ENCODE results near the gene NDUFB11.
A peak's percentile ranks its signal among the peaks of the same experiment; 100 is the strongest.

NDUFB11 gene

DNA sequence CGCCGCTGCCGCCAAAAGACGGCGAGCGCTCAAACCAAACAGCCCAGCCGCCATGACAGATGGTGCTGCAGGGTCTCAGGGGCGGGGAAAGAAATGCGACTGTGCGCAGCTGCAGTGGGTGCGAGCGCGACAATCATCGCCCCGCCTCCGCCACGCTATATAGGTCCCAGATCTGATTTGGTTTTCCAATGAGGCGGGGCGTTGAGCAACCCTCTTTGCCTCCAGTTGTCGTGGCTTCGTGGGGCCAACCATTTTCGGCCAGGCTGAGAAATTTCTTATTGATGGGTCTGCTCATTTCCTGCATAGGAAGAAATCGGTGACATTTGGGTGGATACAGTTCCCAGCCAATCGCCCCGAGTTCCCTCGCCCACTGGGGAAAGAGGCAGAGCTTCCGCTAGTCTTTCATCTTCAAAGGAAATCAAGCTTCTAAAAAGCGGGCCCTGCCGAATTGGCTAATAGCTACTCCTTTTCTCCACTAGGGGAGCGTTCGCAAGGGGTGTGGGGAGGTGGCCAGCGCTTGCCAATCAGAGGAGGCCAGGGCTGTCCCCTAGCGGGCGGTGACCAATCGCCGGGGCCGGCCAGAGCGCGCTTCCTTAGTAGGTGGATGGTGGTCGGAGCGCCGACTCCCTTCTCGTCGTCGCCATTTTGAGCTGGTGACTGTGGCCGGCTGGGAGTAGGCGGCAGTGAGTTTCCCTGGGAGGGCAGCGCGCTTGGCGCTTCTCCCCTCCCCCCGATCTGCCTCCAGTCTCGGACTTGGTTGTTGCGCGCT, at the start of gene NDUFB11, which contains the start of gene RBM10:
Gene NDUFB11 (minus strand): TSS at position 77 of the 769 bp plus-strand sequence. CDS start 23 bp downstream, at position 54.
Gene RBM10 (plus strand): TSS at position 596 of the 769 bp plus-strand sequence. CDS start 2,261 bp downstream, outside the sequence.
- DNase-seq (ENCODE audit: low read depth): peak; percentile 90

DNA sequence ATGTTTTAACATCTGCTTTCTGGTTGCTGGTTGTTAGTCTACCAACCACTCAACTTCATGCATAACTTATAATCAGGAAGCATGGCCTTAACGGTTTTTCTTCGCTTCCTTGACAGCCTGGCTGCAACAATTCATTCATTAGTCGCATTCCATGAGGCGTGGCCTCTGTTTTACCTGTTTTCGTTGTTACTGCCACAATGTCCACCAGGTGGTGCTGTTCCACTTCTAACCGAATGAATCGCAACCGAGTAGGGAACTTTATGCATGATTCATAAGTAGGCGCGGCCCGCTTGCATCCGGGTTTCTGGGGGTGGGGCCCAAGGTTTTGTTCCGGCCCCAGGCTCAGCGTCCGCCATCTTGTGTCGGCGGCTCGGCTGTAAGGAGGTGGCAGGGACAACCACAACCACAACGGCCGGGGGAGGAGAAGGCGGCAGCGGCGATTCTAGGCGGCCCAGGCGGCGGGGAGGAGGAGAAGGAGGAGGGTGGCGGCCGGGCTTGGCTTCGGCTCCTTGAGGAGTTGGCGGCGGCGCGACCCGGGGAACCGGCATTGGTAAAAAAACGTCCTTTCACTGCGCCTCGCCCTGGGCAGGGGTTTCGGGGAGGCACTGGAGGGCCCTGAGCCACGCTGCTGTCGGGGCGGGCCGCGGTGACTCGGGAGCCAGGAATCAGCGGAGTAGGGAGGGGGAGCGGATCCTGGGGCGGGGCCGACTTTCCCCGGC, 49.1 kb upstream of the NDUFB11 start, which contains the start of gene UBA1:
Gene UBA1 (plus strand): TSS at position 355 of the 719 bp plus-strand sequence. CDS start 4,974 bp downstream, outside the sequence.
- DNase-seq (ENCODE audit: low read depth): peak; percentile 88

DNA sequence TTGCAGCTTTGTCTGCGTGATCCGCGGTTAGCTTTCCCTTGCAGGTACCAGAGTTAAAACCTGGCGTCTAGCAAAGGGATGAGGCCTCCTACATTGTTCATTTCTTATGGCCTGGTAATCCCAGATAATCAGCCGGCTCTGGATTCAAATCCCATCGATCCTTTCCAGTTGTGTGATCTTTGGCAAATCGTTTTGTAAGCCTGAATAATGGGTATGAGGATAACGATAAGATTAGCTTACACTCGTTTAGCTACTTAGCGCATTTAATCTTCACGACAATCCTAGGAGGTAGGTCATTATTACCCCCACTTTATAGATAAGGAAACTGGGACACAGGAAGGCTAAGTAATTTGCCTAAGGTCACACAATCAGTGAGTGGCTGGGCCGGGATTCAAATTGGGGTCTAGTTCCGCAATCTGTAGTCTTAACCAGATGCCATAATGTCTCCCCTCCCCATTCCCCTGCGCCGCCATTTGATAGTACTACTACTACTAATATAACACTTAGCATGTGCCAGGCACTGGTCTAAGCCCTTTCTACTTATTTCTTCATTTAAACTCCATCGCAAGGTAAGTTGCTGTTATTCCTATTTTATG, 47.4 kb upstream of the NDUFB11 start:
- DNase-seq (ENCODE audit: low read depth): no peak

DNA sequence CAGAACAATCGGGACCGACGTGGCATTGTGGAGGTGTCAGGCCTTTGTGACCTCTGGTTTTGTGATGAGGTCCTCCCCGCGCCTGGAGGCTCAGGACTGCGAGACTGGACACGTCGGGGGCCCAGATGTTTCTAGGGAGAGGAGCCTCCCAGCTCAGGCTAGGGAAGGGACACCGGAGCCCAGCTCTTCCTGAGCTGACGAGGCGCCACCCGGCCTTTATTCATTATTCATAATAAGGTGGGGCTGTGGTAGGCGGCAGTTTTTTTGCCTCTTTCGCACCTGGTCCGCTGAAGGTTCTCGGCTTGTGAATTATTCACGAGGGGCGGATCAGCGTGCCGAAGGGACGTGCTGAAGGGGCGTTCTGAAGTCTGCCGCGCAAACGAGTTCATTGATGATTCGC, 46.8 kb upstream of the NDUFB11 start:
- no peak for DNase-seq (ENCODE audit: low read depth)

DNA sequence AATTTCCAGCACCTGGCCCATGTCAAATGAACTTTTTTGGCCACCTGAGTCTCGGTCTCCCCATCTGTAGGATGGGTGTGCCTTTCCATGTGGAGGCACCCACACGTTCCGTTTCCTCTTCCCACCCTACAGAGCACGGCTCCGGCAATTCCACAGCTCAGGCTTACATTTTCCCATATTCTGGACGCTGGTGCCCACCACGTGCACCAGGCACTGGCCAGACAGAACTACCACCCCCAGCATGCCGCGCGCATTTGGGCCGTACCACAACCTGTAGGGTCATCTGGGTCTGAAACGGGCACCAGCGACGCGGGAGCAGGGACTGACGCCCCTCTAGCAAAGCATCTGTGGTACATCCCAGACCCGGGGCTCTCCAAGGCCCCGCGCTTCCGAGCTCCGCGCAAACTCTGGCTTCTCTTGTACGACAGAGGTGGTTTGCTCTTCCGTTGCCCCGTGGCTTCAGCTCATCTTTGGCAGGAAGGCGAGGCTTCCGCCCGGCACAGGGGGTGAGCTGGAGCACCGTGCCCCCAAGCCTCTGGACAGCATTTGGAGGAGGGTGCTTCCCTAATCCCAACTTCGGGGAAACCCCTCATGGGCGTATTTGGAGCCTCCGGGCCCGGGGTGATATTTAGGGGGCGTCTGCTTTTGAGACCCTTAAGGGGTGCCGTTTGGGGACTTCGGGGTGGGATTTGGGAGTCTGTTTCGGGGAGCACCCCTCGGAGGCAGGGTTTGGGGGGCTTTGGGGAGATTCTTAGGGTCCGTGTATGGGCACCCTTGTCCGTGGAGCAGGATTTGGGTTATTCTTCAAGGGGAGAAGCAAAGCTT, 46.2 kb upstream of the NDUFB11 start:
- DNase-seq (ENCODE audit: low read depth): peak; percentile 96

DNA sequence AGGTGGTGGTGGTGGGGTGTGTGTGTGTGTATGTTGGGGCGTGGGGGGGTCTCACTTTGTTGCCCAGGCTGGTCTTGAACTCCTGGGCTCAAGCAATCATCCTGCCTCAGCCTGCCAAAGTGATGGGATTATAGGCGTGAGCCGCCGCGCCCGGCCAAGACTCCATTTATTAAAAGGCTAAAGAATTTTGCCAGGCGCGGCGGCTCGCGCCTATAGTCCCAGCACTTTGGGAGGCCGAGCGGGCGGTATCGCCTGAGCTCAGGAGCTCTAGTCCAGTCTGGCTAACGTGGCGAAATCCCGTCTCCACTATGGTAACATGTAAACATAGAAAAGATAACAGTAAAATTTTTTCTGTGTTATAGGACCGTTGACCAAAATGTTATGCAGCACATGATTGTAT, 45.4 kb upstream of the NDUFB11 start:
- no peak for DNase-seq (ENCODE audit: low read depth)

DNA sequence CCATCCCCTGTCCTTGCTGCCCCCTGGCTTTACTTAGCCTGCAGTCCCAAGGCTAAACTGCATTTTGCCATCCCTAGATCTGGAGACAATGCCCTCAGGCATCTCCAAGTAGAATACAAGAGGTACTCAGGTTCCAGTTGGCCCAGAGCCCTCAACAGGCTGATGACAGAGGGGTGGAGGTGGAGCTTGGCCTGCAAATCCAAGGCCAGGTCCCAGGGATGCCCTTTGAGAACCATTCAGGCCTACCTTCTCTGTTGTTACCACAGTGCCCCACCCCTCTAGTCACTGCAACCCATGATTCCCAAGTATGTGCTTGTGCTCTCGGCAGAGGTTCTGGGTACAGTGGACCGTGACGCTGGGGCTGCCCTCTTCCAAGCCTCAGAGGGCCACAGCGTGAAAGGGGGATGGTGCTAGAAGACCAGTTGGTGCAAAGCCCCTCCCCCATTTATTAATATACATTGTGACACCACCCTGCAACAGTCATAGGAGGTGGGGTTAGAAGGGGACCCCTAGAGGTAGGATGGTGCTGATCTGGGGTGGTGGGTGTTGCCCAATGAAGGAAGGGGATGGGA, 42.7 kb upstream of the NDUFB11 start:
- no peak for DNase-seq (ENCODE audit: low read depth)

DNA sequence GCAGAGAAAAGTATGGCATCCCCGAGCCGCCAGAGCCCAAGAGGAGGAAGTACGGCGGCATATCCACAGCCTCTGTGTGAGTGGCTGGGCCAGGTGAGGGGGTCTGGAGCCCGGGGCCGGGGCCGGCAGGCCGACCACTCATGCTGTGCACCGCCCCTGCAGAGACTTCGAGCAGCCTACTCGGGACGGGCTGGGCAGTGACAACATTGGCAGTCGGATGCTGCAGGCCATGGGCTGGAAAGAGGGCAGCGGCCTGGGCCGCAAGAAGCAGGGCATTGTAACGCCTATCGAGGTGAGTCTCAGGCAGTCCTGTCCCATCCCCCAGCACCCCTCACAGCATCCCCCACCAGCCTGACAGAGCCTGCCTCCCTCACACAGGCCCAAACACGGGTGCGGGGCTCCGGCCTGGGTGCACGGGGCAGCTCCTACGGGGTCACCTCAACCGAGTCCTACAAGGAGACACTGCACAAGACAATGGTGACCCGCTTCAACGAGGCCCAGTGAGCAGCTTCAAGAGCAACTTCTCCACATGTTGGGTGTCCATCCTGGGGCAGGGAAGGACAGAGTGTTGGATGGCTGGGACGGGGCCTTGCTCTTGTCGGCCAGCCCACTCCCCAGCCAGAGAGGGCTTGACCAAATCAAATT, 41.7 kb upstream of the NDUFB11 start:
- no peak for DNase-seq (ENCODE audit: low read depth)

DNA sequence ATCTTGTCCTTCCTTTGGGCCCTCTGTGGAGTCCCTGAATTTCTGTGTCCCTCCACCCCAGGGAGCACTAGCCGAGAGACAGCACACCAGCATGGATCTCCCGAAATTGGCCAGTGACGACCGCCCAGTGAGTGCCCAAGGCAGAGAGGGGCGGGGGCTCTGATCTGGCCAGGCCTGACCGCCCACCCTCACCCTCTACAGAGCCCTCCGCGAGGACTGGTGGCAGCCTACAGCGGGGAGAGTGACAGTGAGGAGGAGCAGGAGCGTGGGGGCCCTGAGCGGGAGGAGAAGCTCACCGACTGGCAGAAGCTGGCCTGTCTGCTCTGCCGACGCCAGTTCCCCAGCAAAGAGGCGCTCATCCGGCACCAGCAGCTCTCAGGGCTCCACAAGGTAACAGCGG, 40.7 kb upstream of the NDUFB11 start:
- DNase-seq (ENCODE audit: low read depth): no peak

DNA sequence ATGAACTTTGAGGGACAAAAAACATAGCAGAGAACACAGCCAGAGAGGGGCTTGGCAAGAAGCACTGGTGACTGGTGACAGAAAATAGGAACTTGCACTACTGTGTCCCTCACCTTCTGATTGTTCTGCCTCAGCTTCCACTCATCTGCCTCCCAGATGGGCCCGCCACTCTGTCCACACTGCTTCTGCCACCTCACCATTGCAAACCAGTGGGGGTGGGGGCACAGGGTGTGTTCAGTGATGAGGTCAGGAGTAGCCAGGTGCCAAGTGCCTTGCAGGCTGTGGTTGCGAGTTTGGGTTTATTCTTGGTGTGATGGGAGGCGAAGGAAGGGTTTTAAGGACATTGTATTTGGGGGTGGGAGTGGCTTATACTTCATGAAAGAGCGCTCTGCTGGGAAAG, 40.0 kb upstream of the NDUFB11 start:
- no peak for DNase-seq (ENCODE audit: low read depth)

DNA sequence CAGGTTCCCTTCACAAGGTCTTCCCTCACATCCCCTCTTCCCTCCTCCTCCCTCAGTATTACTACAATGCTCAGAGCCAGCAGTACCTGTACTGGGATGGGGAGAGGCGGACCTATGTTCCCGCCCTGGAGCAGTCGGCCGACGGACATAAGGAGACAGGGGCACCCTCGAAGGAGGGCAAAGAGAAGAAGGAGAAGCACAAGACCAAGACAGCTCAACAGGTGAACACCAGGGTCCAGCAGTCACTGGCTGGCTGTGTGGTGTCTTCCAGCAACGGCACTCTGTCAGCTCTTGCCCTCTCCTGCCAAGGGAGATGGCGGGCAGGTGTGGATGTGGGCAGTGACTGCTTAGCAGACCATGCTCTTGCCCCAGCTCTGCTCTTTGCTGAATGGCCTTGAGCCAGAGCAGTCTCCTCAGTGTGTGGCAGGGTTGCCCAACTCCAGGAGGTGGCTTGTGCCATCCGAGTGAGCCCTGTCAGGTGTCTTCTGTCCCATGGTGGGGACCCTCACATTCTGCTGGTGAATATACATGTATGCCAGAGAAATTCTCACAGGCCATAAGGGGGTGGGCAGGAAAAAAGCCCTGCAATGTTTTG, 37.7 kb upstream of the NDUFB11 start:
- DNase-seq (ENCODE audit: low read depth): no peak

DNA sequence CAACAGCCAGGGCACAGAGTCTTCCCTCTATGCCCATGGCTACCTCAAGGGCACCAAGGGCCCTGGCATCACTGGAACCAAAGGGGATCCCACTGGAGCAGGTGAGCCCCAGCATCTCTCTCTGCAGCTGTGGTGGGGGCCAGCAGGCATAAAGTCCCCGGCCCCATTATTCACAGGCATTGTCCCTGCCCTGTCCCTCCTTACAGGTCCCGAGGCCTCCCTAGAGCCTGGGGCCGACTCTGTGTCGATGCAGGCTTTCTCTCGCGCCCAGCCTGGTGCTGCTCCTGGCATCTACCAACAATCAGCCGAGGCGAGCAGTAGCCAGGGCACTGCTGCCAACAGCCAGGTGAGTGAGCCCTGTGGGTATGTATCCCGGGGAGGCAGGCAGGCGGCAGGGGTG, 36.8 kb upstream of the NDUFB11 start:
- no peak for DNase-seq (ENCODE audit: low read depth)

DNA sequence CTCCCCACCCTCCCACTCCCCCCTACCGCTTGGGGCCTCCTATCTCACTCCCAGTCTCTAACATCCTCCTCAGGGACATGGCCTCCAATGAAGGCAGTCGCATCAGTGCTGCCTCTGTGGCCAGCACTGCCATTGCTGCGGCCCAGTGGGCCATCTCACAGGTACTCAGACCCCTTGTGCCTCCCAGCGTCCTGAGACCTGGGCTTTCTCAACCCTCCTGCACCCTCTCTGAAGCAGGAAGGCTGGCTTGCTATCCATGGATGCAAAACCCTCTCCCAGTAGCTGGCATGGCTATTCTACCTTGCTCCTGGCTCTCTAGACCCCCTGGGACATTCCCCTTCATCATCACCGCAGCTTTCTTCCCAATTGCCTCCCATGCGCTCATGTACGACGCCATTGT, 35.8 kb upstream of the NDUFB11 start:
- no peak for DNase-seq (ENCODE audit: low read depth)

DNA sequence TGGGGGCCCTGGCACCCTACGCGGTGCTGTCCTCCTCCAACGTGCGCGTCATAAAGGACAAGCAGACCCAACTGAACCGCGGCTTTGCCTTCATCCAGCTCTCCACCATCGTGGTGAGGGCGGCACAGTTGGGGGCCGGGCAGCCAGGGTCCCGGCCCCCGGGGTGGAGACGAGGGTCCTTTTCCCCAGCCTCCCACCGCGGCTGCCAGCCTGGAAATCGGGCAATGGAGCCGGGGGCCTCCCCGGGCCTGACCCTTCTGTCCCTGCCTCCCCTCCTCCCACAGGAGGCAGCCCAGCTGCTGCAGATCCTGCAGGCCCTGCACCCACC, 35.4 kb upstream of the NDUFB11 start:
- no peak for DNase-seq (ENCODE audit: low read depth)

DNA sequence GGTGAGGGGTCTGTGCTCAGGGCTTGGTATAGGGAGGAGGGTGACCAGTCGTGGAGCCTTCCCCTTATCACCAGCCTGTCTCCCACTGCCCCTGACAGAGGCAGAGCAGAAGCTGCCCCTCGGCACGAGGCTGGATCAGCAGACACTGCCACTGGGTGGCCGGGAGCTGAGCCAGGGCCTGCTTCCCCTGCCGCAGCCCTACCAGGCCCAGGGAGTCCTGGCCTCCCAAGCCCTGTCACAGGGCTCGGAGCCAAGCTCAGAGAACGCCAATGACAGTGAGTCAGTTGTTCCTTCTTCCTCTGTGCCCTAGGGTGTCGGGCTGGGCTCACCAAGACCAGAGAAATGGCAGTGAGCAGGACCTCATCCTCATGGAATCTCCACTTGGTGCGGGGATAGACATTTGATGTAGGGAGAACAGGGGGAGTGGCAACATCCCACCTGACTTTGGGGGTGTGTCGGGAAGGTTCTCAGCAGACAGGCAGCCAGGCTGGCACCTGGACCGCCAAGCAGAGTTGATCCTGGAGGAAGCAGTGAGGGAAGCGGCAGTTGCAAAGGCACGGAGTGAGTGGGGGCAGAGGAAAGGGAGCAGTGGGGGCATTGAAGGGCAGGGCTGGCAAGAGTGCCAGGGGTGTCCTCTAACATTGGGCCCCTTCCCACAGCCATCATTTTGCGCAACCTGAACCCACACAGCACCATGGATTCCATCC, 34.9 kb upstream of the NDUFB11 start:
- DNase-seq (ENCODE audit: low read depth): no peak

DNA sequence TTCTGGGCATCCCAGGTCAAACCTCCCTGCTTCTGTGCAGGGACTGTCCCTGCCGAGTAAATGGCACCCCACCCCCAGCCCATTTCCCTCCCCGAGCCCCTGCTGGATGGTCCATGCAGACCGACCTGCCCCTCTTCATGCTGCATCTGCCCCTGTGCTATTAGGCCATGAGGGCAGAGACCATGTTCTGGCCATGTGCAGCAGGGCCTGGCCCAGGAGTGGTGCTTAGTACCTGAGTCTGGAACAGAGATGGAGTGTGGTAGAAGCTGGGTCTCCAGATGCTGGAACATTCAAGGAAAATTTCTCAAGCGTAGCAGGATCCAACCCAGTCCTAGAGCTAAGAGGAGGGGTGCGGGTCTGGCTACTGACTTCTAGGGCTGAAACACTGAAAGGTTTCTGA, 33.8 kb upstream of the NDUFB11 start:
- no peak for DNase-seq (ENCODE audit: low read depth)

DNA sequence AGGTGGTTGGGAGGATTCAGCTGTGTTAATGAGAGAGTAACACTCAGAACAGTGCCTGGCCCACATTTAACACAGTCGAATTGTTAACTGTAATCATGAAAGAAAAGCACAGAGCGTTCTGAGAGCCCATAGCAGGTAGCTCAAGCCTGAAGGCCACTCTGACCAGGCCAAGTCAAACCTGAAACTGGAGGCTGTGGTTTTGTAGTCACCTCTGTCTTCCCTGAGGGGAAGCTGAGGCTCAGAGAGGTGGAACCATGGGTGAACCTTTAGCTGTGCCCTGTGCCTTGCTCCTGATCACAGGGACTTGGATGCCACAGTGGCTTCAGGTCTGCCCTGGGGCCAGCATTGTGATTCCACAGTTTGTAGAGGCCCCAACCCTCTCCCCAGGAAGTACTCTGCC, 32.6 kb upstream of the NDUFB11 start:
- no peak for DNase-seq (ENCODE audit: low read depth)

DNA sequence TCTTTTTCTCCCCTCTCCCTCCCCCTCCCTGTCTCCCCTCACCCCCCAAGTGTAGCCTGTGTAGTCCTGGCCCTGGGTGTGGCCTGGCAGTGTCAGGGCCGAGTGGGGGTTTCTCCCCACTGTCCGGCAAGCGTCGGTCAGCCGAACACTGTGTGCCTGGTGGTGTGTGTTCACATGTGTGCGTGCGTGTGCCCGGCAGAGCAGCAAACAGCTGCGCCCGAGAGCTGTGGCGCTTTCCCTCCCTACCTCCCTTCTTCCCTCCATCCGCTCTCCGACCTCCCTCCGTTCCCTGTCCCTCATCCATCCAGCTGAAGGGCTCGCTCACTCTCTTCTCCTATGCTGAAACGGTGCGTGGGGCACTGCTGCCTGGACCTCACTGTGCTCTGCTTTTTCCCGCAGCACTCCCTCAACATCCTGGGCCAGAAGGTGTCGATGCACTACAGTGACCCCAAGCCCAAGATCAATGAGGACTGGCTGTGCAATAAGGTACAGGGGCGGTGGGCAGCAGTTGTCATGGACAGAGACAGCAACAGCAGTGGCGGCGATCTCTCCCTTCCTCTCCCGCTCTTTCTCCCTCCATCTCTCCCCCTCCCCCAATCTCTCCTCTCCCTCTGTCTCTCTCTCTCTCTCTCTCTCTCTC, 31.7 kb upstream of the NDUFB11 start:
- DNase-seq (ENCODE audit: low read depth): no peak

DNA sequence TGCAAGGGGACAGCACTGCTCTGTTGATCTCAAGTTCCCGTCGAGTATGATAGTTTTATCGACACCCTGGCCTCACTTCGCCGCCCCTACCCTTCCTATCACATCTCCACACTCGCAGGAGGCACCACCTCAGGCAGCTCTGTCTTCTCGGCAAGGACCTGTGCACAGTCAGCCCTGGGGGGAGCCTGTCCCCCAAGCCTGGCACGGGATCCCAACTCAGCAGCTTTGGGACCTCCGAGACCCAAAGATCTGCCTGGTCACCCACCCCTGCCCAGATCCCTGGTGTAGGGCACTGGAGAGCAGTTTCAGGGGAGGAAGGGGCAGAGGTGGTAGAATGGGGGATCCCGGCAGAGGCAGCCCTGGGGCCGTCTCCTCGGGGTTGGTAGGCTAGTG, 31.1 kb upstream of the NDUFB11 start:
- DNase-seq (ENCODE audit: low read depth): no peak
